Left forelimb (tissue), 1 donor: ENCODE results near the gene SIM1.
"Not testable (repeated sequence)": the region's sequence is repeated elsewhere in the genome, so short reads cannot be mapped to it uniquely, and the experiment has no call there.

Source experiments
- DNase-seq: peaks from one replicate; pipeline ENCODE4 v3.0.0-alpha.2; 2018; ENCODE audit warnings: low spot score

SIM1 gene

GRCh38 chr6:100354736-100355641 is 109.7 kb downstream of the SIM1 start:
- not testable (repeated sequence) for DNase-seq

GRCh38 chr6:100353276-100354015 is 111.3 kb downstream of the SIM1 start:
- DNase-seq: no peak

- no peak for DNase-seq
Measured at GRCh38 chr6:100350139-100350538, 114.6 kb downstream of the SIM1 start.

- DNase-seq: no peak
Measured at GRCh38 chr6:100349366-100349765, 115.4 kb downstream of the SIM1 start.

GRCh38 chr6:100347901-100348550 is 116.7 kb downstream of the SIM1 start:
- no peak for DNase-seq

- no peak for DNase-seq
Measured at GRCh38 chr6:100346828-100347227, 117.9 kb downstream of the SIM1 start.

- no peak for DNase-seq
Measured at GRCh38 chr6:100346203-100346602, 118.5 kb downstream of the SIM1 start.

- DNase-seq: no peak
Measured at GRCh38 chr6:100344761-100345160, 120.0 kb downstream of the SIM1 start.

GRCh38 chr6:100344321-100344720 is 120.4 kb downstream of the SIM1 start:
- DNase-seq: no peak

GRCh38 chr6:100343316-100344077 is 121.2 kb downstream of the SIM1 start:
- no peak for DNase-seq

- DNase-seq: no peak
Measured at GRCh38 chr6:100342830-100343229, 121.9 kb downstream of the SIM1 start.

GRCh38 chr6:100339574-100340255 is 125.0 kb downstream of the SIM1 start:
- DNase-seq: no peak

- DNase-seq: no peak
Measured at GRCh38 chr6:100338090-100338489, 126.6 kb downstream of the SIM1 start.

GRCh38 chr6:100336876-100337275 is 127.8 kb downstream of the SIM1 start:
- DNase-seq: no peak

- no peak for DNase-seq
Measured at GRCh38 chr6:100335991-100336390, 128.7 kb downstream of the SIM1 start.
